RWPE2 (cell line): ENCODE measurements around the gene RAC2.

ENCODE experiments used
- ATAC-seq: fragments of 200-7000 bp; cut with Tn5 transposase; 3 replicates; pipeline ENCODE4 v1.9.1; 2021; ENCODE audit warnings: low read depth
- DNase-seq: peaks from one replicate; pipeline ENCODE4 v3.0.0-alpha.2; 2020; ENCODE audit warnings: low spot score
- H3K27ac ChIP-seq: fragments of 450-650 bp; 2 replicates; pipeline ENCODE4 v1.5.1; 2017; ENCODE audit warnings: mild to moderate bottlenecking; ENCODE audit not compliant: poor library complexity, severe bottlenecking
- H3K27me3 ChIP-seq: fragments of 250-450 bp; sonication (Bioruptor Pico); 2 replicates; pipeline ENCODE4 v1.5.1; 2021; ENCODE audit warnings: mild to moderate bottlenecking, moderate library complexity; ENCODE audit not compliant: insufficient read depth, poor library complexity, severe bottlenecking
- H3K36me3 ChIP-seq: fragments of 250-450 bp; sonication (Bioruptor Pico); 2 replicates; pipeline ENCODE4 v1.5.1; 2020; ENCODE audit warnings: low read depth, mild to moderate bottlenecking, moderate library complexity
- H3K4me1 ChIP-seq: fragments of 250-450 bp; sonication (Bioruptor Pico); 2 replicates; pipeline ENCODE4 v1.5.1; 2021; ENCODE audit warnings: mild to moderate bottlenecking, moderate library complexity; ENCODE audit not compliant: insufficient read depth, poor library complexity, severe bottlenecking
- H3K4me3 ChIP-seq: fragments of 250-450 bp; sonication (Bioruptor Pico); 2 replicates; pipeline ENCODE4 v1.5.1; 2021; ENCODE audit warnings: mild to moderate bottlenecking, moderate library complexity; ENCODE audit not compliant: severe bottlenecking
- H3K9me3 ChIP-seq: fragments of 250-450 bp; sonication (Bioruptor Pico); 2 replicates; pipeline ENCODE4 v1.5.1; 2021; ENCODE audit warnings: mild to moderate bottlenecking, moderate library complexity; ENCODE audit not compliant: severe bottlenecking
- TF ChIP-seq, protein P1 (sequence below): fragments of 450-650 bp; IDR thresholded peaks from one replicate; pipeline ENCODE4 v1.5.1; 2017; ENCODE audit warnings: mild to moderate bottlenecking, moderate library complexity; ENCODE audit not compliant: poor library complexity, severe bottlenecking

Gene RAC2

GRCh38 chr22:37284805-37285355 lies 40.8 kb upstream of the RAC2 start:
- Histone ChIP-seq H3K4me1 (peaks cover 7% of the 10 kb centered on the region), H3K27me3 (no peaks in the 10 kb centered on the region), H3K27ac (no peak overlapping the region), H3K9me3 (no peaks in the 10 kb centered on the region), H3K4me3 (no peak overlapping the region), H3K36me3 (no peaks in the 10 kb centered on the region)
- TF ChIP-seq, protein P1, sequence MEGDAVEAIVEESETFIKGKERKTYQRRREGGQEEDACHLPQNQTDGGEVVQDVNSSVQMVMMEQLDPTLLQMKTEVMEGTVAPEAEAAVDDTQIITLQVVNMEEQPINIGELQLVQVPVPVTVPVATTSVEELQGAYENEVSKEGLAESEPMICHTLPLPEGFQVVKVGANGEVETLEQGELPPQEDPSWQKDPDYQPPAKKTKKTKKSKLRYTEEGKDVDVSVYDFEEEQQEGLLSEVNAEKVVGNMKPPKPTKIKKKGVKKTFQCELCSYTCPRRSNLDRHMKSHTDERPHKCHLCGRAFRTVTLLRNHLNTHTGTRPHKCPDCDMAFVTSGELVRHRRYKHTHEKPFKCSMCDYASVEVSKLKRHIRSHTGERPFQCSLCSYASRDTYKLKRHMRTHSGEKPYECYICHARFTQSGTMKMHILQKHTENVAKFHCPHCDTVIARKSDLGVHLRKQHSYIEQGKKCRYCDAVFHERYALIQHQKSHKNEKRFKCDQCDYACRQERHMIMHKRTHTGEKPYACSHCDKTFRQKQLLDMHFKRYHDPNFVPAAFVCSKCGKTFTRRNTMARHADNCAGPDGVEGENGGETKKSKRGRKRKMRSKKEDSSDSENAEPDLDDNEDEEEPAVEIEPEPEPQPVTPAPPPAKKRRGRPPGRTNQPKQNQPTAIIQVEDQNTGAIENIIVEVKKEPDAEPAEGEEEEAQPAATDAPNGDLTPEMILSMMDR = no peak
- ATAC-seq = no peak
- no peak for DNase-seq

DNA sequence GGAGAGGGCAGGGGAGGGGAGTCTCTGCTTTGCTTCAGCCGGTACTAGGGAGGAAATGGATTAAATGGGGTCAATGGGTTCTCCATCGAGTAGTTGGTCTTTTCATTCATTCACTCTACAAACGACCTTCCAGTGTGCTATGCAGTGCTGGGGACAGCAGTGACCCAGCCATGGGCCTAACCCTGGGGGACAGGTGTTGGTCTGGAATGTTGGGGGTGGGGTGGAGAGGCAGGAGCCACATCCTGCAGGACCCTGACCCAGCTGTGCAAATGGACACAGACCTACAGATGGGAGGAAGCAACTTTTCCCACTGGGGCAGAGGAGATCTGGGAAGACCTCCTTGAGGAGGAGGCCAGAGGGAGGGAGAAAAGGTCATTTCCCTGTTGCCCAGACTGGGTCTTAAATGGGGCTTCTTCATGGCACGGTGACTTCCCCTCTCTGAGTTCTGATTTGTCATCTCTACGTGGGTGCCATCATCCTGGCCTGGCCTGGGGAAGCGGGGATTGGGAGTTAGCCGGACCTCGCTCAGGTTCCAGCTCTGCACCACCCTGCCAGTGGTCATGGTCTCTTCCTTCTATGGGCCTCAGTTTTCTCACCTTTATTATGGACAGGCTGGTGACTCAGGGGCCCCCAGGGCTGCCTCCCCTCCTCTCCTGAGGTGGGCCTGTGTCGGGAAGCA lies 40.2 kb upstream of the RAC2 start:
- Histone ChIP-seq H3K9me3 (no peaks in the 10 kb centered on the region), H3K27me3 (no peaks in the 10 kb centered on the region), H3K4me3 (no peak overlapping the region), H3K4me1 (peaks cover 7% of the 10 kb centered on the region), H3K27ac (no peak overlapping the region), H3K36me3 (no peaks in the 10 kb centered on the region)
- no peak for ATAC-seq
- DNase-seq = no peak
- TF ChIP-seq, protein P1 = no peak

- no peak overlapping the region for H3K27ac ChIP-seq
- no peaks in the 10 kb centered on the region for H3K9me3 ChIP-seq
- H3K4me1 ChIP-seq = peaks cover 7% of the 10 kb centered on the region
- no peak overlapping the region for H3K4me3 ChIP-seq
- TF ChIP-seq, protein P1 = no peak
- ATAC-seq (no peak), DNase-seq (no peak)
- no peaks in the 10 kb centered on the region for H3K27me3 ChIP-seq
- H3K36me3 ChIP-seq = no peaks in the 10 kb centered on the region
Observed at GRCh38 chr22:37283393-37283937, 39.4 kb upstream of the RAC2 start.

GRCh38 chr22:37282385-37282677 lies 38.3 kb upstream of the RAC2 start, which contains the start of gene CYTH4:
Gene CYTH4 (plus strand): TSS chr22:37282508. CDS start chr22:37282570, 62 bp downstream.
- H3K27ac ChIP-seq = no peak within 1 kb of the TSS
- DNase-seq = no peak
- peaks cover 7% of the 10 kb centered on the region for H3K4me1 ChIP-seq

More at GRCh38 chr22:37282385-37282677, 38.3 kb upstream of the RAC2 start, which contains the start of gene CYTH4:
- no peak within 1 kb of the TSS for H3K4me3 ChIP-seq
- H3K36me3 ChIP-seq = no peaks in the 10 kb centered on the region
- H3K27me3 ChIP-seq = no peaks in the 10 kb centered on the region
- peak; percentile 75; the same call in 2 of the 3 replicates for ATAC-seq
- no peaks in the 10 kb centered on the region for H3K9me3 ChIP-seq
- TF ChIP-seq, protein P1 = no peak
